Right lobe of liver (tissue), 4 donors: Measurements from ENCODE around the gene ECI1.

Experiments used
- POLR2A ChIP-seq: fragments of 450-650 bp; IDR thresholded peaks from one replicate; pipeline ENCODE4 v1.6.1; 2017; ENCODE audit warnings: antibody characterized with exemption, mild to moderate bottlenecking
- TF ChIP-seq, protein P1 (sequence below), 4 donors: fragments of 200-600 bp in 3 of 4; fragments of 450-650 bp in 1 of 4; IDR thresholded peaks; one replicate each; pipeline versions ENCODE4 v1.5.1 to v1.8.0; 2016 to 2022; ENCODE audit warnings: antibody characterized with exemption in 4 of 4, mild to moderate bottlenecking in 2 of 4
- donor health status: DM: no; HTN: no; CAD: no.
- donor health status: DM: no; HTN: no; CAD: no.
- donor health status: DM: no; HTN: yes; CAD: no.

DNA sequence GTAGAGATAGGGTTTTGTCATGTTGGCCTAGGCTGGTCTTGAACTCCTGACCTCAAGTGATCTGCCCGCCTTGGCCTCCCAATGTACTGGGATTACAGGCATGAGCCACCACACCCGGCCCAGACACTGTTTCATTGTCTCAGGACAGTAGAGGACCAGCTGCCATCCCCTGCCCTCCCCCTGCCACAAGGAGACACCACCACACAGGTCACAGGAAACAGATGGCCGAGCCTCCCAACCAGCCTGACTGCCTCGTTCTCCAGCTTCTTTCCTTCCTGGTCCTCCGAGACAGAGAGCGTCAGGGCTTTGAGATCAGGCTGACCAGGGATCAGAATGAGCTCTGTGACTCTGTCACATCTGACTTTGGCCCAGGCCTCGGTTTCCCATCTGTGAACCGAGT, 37.3 kb upstream of the ECI1 start:
- no peak for TF ChIP-seq POLR2A
- TF ChIP-seq, protein P1, sequence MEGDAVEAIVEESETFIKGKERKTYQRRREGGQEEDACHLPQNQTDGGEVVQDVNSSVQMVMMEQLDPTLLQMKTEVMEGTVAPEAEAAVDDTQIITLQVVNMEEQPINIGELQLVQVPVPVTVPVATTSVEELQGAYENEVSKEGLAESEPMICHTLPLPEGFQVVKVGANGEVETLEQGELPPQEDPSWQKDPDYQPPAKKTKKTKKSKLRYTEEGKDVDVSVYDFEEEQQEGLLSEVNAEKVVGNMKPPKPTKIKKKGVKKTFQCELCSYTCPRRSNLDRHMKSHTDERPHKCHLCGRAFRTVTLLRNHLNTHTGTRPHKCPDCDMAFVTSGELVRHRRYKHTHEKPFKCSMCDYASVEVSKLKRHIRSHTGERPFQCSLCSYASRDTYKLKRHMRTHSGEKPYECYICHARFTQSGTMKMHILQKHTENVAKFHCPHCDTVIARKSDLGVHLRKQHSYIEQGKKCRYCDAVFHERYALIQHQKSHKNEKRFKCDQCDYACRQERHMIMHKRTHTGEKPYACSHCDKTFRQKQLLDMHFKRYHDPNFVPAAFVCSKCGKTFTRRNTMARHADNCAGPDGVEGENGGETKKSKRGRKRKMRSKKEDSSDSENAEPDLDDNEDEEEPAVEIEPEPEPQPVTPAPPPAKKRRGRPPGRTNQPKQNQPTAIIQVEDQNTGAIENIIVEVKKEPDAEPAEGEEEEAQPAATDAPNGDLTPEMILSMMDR (IDR thresholded peaks at IDR 0.05) = no peak
